NCI-H82 treated with DMSO at 0.1 percent for 48 hours (cell line): ENCODE measurements around the gene CACNA1H.

Source experiments
- DNase-seq: peaks from one replicate; lab custom pipeline; 2025; ENCODE audit not compliant: unreplicated experiment; lab: John Stamatoyannopoulos, UW

CACNA1H gene

DNA sequence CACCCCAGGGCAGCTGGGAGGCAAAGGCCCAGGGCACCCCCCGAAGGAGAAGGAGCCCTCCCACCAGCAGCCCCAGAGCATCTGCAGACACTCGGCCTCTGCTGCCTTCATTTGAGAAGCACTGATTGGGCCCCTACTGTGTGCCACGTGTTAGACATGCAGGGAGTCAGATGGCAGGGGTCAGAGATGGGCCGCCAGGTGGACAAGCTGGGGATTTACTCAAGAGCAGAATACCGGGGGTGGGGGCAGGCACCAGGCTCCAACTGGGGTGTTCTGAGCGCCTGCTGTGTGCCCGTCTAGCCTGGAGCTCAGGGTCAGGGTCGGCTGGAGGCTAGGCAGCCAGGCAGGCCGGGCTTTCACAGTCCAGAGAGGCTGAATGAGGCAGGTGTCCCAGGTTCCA is 53.4 kb downstream of the CACNA1H start:
- DNase-seq = no peak

- no peak for DNase-seq
These were observed 53.9 kb downstream of the CACNA1H start for GRCh38 chr16:1206786-1207185.

DNA sequence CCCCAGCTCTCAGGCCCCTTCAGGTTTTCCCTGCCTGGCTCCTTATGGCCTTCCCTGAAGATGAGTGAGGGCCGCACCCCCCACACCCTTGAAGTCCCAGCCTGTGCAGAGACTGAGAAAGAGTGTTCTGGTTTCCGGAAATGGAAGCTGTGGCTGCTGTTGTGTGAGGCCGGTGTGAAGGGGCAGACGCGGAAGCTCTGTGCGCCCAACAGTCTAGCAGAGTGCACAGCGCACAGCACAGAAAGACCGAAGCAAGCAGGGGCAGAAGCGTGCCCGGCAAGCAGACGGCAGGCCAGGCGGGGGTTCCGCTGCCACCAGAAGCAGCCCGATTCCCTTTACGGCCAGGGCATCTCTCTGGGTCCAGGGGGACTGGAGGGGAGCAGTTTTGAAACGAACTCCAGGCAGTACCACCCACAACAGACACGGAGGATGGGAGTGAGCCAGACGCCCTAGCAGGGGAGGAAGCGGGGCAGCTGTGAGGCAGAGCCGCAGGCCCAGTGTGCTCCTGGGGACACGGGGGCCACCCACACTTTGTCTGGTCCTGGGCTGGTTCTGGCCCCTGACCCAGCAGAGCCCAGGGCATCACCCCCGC is 55.4 kb downstream of the CACNA1H start:
- no peak for DNase-seq

- no peak for DNase-seq
These were observed 56.2 kb downstream of the CACNA1H start for GRCh38 chr16:1209081-1209480.

- no peak for DNase-seq
These were observed 57.6 kb downstream of the CACNA1H start for GRCh38 chr16:1210461-1210860.

- DNase-seq = no peak
These were observed 58.8 kb downstream of the CACNA1H start for GRCh38 chr16:1211451-1212268.

DNA sequence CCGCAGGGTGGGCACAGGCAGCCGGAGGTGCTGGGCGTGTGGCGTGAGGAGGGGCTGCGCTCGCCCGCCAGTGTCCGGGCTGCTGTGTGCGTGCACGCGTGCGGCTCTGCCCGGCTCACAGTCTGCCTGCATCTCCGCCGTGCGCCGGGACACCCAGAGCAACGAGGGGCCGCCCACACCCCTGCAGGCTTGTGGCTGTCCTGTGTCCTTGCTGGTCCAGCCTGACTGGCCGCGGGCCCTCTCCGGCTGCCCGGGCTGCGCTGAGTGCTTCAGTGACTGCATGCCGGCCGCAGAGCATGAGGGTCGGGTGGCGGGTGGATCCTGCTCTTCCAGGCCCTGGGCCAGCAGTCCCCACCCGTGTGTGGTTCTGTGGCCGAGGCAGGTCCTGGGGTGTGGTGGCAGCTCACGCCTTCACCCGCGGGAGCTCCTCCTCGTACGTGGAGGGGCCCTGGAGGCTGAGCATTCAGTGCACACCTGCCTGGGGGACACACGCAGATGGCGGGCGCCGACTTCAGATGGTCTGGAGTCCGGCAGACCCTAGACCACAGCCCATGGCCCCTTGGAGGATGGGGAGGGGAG is 59.8 kb downstream of the CACNA1H start:
- no peak for DNase-seq

DNA sequence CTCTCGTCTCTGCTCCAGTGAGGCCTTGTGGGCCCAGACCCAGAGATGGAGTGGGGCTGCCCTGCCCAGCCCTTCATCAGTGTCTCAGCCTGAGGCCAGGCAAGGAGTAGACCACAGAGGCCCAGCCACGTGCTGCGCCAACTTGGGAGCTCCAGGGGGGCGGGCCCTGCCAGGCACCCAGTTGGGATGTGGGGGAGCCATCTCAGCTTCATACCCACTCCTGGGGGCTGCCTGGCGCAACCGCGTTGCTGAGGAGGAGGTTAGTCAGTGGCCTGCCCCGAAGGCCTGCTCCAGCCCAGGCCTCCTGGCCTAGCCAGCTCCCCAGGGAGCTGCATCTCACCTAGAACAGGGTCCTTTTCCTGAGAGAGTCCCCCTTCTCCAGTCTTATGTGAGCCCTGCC is 60.3 kb downstream of the CACNA1H start:
- no peak for DNase-seq

DNA sequence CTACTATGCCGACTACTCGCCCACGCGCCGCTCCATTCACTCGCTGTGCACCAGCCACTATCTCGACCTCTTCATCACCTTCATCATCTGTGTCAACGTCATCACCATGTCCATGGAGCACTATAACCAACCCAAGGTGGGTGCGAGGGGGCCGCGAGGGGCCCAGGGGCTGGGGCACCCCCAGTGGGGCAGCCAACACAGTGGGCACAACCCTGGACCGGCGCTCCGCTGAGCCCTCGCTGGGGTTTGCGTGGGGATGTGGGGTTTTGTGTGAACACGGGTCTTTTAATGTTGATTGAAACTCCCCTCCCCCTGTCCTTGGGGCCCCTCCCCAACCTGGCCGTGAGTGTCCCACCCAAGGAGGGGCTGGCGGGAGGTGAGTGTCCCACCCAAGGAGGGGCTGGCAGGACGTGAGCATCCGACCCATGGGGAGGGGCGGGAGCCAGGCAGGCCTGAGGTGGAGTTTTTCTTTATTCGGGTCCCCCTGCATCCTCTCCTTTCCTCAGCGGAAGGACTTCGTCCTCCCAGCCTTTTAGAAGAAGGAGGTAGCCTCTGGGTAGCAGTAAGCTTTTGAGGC is 61.0 kb downstream of the CACNA1H start:
- no peak for DNase-seq

DNA sequence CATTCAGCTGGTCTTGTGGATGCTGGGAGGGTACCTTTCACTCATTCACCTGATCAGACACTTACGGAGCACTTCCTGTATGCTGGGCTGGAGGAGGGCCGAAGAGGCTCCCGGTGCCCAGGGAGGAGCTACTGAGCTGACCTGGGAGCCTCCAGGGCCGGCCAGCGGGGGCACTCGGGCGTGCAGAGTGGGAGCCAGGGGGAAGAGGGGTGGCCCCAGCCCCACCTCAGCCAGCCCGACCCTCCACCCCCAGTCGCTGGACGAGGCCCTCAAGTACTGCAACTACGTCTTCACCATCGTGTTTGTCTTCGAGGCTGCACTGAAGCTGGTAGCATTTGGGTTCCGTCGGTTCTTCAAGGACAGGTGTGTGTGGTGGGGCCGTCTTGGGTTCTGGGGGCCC is 61.8 kb downstream of the CACNA1H start:
- no peak for DNase-seq

- DNase-seq = no peak
These were observed 62.8 kb downstream of the CACNA1H start for GRCh38 chr16:1215574-1216295.

- no peak for DNase-seq
These were observed 63.4 kb downstream of the CACNA1H start for GRCh38 chr16:1216296-1216619.

GRCh38 chr16:1216681-1217400 is 63.9 kb downstream of the CACNA1H start:
- no peak for DNase-seq

DNA sequence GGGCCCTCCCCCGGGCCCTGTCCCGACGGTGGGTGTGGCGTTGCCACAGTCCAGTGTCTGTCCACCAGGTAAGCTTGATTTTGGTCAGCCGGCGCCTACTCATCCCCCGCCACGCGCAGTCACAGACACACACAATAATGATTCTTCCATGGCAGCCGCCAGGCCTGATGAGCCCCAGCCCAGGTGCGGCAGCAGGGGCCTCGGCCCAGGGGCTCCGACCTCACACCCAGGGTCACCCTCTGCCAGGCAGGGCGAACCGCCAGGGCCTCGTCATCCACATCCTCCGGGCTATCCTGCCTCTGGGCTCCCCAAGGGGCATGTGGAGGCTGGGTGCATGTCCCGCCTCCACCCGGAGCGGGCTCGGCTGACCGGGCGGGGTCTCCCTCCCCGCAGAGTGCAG is 64.6 kb downstream of the CACNA1H start:
- no peak for DNase-seq

GRCh38 chr16:1218061-1218929 is 65.4 kb downstream of the CACNA1H start:
- no peak for DNase-seq

- no peak for DNase-seq
These were observed 66.2 kb downstream of the CACNA1H start for GRCh38 chr16:1218930-1219611.

DNA sequence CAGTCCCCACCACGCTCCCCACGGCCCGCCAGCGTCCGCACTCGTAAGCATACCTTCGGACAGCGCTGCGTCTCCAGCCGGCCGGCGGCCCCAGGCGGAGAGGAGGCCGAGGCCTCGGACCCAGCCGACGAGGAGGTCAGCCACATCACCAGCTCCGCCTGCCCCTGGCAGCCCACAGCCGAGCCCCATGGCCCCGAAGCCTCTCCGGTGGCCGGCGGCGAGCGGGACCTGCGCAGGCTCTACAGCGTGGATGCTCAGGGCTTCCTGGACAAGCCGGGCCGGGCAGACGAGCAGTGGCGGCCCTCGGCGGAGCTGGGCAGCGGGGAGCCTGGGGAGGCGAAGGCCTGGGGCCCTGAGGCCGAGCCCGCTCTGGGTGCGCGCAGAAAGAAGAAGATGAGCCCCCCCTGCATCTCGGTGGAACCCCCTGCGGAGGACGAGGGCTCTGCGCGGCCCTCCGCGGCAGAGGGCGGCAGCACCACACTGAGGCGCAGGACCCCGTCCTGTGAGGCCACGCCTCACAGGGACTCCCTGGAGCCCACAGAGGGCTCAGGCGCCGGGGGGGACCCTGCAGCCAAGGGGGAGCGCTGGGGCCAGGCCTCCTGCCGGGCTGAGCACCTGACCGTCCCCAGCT is 67.3 kb downstream of the CACNA1H start:
- no peak for DNase-seq

- DNase-seq = no peak
These were observed 68.1 kb downstream of the CACNA1H start for GRCh38 chr16:1220841-1221627.
